H1 (cell line): ENCODE measurements around the gene KCTD19.

Source experiments
- CTCF ChIP-seq, 3 experiments: IDR thresholded peaks; 1 replicate in 2 of 3; 2 replicates in 1 of 3; pipeline versions ENCODE4 v1.5.1 to v1.6.1; 2011; ENCODE audit warnings: low read length in 3 of 3, mild to moderate bottlenecking in 3 of 3, inconsistent platforms in 2 of 3, low read depth in 1 of 3, moderate library complexity in 1 of 3; ENCODE audit not compliant: insufficient read depth in 1 of 3; ENCODE audit errors: control extremely low read depth in 1 of 3
- HDAC6 ChIP-seq: IDR thresholded peaks from one replicate; pipeline ENCODE4 v1.7.1; 2012; ENCODE audit warnings: low read depth, mild to moderate bottlenecking, inconsistent platforms, low read length, moderate library complexity
- TAF1 ChIP-seq: IDR thresholded peaks from 2 replicates; pipeline ENCODE4 v1.6.1; 2011; ENCODE audit warnings: mild to moderate bottlenecking, low read depth, low read length

GRCh38 chr16:67245186-67245585, 81.4 kb downstream of the KCTD19 start:
- no peak for TF ChIP-seq CTCF (IDR thresholded peaks at IDR 0.05; ENCODE audit: control extremely low read depth in 1 of 3, insufficient read depth in 1 of 3, low read depth in 1 of 3, low read length in 3 of 3)
- TF ChIP-seq HDAC6, result no peak
- TF ChIP-seq TAF1, result no peak
